A172 (cell line): ENCODE data around the gene CETP. TPM values are rescaled to one million over a fixed set of nuclear protein-coding genes. Genes with fewer than 3 reads are reported as not detected.
A peak's percentile ranks its signal among the peaks of the same experiment; 100 is the strongest.
"Not testable (repeated sequence)": the region's sequence is repeated elsewhere in the genome, so short reads cannot be mapped to it uniquely, and the experiment has no call there.

Experiments
- DNase-seq: peaks from one replicate; pipeline ENCODE4 v3.0.0-alpha.2; 2015; ENCODE audit warnings: low spot score
- total RNA-seq: library from RNA; depleted of rRNA; stranded (reverse); fragments of >200 nt; shearing (Covaris generic); gene quantifications from 2 replicates; pipeline ENCODE4 v1.2.3, GENCODE V29; 2014

The CETP gene
- total RNA-seq, 1 experiment from 2014 or later: not detected

DNA sequence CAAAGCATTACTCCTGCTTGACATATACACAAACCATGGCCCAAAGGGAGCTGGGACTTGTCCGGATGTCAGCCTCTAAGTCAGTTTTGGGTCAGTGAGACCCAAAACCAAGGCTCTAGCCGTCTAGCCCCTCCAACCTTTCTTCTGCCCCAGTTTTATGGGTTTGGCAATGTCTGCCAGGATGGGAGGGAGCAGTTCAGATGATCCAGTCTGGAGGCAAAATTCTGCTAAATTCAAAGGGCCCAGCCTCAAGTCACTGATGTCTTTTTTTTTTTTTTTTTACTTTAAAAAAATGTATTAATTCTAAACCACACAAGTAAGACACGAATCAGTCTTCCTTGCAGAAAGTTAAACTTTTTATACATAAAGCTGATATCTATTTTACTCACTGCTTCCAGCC is 36.2 kb downstream of the CETP start:
- no peak for DNase-seq

DNA sequence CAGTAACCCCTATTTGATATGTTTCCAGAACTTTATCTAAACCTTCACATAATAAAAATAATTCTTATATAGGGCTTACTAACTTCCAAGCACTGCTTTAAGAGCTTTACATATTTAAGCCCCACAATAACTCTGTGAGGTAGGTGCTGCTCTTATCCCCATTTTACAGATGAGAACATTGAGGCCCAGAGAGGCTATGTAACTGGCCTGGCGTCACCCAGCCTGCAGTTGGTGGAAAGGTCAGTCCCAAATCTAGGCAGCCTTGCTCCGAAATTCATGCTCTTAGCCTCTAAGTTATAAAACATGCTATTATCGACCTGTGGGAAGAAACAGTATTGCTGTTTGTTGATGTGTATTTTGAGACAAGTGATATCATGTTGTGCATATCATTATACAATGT is 36.6 kb downstream of the CETP start:
- DNase-seq: no peak

DNA sequence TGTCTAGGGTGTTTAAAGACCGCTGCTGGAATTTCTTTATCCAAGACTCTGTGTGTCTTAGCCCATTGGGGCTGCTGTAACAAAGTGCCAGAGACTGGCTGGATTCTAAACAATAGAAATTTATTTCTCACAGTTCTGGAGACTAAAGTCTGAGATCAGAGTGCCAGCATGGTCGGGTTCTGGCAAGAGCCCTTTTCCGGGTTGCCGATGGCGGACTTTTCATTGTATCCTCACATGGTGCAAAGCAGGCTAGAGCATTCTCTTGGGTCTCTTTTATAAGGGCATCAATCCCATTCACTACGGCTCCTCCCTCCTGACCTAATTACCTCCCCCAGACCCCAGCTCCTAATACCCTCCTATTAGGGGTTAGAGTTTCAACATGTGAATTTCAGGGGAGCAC is 37.1 kb downstream of the CETP start:
- DNase-seq: no peak

DNA sequence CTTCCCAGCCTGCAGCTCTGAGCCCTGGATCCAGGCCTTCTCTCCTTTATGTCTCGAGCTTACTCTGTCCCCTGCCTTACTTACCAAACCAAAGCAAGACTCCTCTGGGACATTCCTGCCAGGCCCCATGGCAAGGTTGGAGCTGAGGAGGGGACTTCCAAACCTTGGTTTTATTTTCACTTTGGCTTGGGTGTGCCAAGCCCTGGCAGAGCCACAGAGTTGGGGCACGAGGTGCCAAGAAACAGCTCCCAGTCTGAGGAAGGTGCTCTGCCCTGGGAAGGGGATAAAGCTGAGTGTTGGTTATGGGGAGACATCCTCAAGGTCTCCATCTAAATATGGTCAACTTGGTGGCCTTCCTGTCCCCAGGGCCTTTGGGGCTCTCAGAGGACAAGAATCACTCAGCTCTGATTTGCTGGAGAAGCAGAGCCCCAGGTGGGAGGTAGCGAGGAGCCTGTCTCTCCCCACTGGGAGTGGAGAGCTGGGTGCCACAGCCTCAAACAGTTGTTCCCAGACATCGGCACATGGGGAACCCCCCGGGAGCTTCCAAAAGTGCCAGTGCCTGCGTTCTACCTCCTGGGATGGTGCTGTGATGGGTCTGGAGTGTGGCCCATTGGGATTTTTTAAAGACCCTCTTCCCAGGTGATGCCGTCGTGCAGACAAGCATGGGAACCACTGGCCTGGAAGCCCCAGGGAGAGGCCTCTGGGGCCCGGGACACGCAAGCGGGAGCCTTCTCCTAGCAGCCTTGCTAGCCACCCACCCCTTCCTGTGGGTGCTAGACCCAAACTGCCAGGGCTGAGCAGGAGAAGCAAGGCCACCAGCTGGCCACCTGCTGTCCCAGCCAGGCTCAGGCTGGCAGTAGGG is 37.9 kb downstream of the CETP start:
- DNase-seq: peak; percentile 20

DNA sequence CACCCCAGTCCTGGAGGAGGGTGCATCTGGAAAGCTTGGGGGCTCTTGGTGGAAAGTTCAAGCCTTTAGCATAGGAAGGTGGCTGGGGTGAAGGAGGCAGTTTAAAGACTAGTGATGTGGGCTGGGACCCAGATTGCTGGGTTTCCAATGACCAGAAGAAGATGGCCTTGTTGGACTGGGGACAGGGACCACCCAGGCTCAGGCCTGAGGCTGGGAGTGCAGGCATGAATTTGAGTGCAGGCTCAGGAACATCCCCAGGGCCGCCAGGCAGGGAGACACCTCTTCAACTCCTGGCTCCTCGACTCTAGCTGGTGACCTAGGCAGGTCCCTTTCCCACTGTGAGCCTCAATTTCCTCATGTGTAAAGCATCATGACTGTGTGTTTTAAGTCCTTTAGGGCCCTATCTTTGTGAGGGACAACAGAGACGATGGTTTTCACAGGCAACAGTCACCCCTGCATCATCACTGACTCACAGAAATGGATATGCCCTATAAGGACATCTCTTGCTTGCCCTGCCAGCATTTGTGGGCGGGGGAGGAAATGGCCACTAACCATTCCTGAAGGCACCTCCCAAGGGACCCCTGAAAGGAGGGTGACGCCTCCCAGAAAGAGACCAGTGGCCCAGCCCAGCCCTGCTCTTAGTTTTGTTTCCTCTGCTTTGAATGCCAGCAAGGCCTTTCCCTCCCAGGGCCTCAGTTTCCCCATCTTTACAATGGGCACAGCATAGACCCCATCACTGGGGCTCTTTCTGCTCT is 38.7 kb downstream of the CETP start:
- DNase-seq: peak; percentile 99

DNA sequence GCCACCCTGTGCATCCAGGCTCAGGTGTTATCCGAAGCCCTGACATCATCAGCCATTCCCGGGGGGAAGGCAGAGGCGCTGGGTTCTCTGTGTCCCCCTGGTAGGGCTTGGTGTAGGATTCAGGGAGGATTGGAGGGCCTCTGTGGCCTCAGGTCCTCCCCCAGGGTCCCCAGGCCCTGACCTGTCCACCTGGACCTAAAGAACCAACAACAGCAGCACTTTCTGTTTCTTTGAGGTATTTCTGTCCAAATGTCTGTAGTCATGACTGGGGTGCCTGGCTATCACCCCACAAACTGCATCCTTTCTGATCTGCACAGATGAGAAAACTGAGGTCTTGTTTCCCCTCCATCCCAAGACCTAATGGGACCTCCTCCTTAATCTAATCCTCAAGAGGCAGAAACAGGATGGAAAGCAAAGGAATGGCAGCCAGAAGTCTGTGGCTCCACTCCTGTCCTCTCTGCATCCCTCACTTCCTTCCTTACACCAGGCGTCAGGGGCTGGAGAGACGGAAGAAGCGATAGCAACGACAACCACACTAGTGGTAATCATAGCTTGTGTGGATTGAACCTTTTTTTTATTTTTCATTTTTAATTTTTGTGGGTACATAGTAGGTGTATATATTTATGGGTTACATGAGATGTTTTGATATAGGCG is 39.4 kb downstream of the CETP start:
- DNase-seq: no peak

DNA sequence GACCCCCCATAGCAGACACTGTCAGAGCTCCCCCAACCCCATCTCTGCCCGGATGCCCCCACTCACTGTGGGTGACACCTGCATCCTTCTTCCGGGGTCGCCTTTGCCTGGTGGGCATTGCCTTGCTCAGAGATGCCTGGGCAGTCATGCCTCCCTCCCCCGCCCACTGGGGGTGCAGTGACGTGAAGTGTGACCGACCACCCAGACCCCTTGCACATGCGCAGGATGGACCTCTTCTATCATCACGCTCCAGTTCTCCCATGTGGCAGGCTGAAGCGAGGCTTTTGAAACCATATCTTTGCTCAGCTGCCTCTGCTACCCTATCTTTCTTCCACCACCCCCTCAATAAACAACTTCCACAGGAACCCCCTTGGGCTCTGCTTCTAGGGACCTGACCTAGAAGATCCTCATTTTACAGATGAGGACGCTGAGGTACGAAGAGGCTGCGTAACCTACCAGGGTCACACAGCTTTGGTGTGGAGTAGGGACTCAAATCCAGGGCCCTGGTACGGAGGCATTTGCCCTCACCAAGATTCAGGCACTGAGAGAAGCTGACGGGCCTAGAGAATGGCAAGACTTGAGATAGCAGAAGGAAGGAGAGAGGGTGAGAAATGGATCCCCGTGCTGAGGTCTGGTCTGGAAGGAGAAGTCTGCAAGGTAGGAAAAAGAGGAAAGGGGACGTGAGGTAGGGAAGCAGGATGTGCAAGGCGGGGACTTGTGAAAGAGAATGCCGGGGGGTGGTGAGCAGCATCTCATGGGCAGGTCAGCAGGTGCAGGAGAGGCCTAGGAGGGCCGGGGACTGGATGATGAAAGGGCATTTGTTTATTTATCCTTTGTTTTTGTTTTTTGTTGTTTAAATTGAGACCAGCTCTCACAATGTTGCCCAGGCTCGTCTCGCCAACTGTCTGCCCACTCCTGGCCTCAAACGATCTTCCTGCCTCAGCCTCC is 42.0 kb downstream of the CETP start:
- DNase-seq: no peak

DNA sequence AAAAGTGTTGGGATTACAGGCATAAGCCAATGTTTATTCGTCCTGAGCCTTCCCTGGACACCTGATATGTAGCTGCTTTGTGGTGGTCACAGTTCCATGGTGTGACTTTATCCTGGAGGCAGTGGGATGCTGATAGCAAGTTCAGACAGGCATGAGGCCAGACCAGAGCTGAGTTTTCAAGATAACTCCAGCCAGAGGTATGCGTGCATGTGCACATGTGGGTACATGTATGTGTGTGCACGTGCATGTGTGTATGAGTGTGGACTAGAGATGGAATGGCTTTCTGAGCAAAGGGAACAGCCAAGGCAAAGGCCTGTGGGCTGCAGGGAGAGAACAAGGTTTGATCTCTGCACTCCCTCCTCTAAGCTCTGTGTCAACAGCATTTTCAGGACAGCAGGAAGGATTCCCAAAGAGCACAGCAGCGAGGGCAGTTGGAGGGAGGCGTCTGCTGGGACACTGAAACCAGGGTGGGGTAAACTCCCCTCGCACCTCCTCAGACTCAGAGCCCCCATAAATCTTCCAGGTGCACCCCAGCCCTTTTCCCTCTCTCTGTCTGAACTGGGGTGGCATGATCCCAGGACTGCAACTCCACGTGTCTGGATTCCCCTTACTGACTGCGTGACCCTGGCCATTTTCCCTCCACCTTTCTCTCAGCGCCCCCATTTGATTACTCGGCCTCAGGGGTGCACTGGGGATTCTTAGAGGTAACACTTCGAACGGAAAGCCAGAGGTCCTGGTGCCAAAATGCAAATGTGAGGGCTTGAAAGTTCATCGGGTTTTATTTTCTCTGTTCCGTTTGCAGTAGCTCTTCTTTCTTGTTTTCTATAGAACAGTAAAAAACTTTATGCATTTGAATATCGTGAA is 42.9 kb downstream of the CETP start:
- no peak for DNase-seq

DNA sequence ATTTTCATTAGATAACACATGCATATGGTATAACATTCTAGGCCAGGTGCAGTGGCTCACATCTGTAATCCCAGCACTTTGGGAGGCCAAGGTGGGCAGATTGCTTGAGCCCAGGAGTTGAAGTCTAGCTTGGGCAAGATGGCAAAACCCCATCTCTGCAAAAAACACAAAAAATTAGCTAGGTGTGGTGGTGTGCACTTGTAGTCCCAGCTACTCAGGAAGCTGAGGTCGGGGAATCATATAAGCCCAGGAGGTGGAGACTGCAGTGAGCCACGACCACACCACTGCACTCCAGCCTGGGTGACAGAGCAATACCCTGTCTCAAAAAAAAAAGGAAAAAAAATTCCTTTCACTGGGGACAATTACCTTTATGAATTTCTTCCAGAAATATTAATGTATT is 43.8 kb downstream of the CETP start:
- not testable (repeated sequence) for DNase-seq

DNA sequence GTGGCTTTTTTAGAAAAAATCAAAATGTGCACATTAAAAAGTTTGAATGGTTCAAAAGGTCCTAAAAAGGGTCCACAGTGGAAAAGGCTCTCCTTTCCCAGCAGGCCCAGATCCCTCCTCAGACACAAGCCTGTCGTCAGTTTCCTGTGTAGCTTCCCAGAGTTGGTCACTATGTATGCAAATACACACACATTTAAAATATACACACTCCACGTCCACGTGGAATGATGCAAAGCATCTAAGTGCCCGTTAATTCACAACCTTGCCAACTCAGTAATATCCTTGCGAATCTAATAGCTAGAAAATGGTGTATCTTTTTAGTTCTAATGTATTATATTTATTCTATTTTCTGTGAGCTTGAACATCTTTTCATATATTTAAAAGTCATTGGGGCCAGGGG is 45.3 kb downstream of the CETP start:
- no peak for DNase-seq

DNA sequence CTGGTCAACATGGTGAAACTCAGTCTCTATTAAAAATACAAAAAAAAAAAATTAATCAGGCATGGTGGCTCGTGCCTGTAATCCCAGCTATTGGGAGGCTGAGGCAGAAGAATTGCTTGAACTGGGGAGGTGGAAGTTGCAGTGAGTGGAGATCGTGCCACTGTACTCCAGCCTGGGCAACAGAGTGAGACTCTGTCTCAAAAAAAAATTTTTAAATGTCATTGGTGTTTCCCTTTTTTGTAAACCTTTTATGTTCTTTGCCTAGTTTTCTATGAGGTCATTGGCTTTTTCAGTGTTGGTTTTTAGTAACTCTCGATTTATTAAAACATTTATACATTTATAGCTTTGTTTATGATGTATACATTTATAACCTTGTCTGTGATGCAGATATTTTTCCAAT is 45.8 kb downstream of the CETP start:
- no peak for DNase-seq

DNA sequence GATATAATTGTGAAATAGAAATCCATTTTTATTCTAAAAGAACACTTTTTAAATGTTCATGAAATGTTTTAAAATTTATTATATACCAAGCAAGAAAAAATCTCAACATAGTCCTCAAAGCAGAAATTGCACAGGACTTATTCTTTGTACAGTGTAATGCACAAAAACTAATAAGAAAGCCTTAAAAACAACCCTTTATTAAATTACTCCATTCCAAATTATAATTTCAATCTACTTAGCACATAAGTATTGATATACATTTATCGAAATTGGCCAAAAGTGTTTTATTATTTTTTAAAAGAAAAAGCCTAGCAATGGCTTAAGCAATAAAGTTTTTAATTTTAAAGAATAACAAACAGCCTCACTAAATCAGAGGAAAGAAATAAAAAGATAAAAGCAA is 46.7 kb downstream of the CETP start:
- DNase-seq: no peak

DNA sequence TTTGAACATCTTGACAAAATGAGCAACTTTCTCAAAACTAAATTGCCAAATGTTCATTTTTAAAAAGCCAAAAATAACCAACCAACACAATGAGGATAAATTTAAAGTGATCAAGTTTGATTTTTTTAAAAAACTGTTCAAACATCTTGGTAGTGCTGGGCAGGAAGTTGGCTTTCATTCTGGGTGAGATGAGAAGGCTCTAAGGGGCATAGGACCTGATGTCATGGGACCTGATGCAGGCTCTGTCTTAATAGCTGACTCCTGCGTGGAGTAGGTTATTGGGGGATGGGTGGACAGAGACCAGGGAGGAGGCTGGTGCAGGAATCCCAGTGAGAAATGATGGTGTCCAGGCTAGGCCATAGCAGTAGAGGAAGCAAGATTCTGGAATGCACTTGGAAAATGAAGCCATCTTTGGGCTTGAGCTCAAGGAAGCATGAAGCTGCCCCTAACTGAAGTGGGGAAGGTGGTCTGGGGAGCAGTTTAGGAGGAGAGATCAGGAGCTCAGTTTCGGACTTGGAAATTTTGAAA is 48.0 kb downstream of the CETP start:
- DNase-seq: no peak

DNA sequence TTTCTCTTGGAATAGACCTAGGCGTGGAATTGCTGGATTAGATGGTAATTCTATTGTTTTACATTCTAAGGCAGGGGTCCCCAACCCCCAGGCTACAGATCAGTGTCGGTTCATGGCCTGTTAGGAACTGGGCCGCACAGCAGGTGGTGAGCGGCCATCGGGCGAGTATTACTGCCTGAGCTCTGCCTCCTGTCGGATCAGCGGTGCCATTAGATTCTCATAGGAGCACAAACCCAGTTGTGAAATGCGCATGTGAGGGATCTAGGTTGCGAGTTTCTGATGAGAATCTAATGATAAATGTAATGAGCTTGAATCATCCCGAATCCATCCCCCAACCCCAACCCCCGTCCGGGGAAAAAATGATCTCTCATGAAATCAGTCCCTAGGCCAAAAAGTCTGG is 50.6 kb downstream of the CETP start:
- no peak for DNase-seq

DNA sequence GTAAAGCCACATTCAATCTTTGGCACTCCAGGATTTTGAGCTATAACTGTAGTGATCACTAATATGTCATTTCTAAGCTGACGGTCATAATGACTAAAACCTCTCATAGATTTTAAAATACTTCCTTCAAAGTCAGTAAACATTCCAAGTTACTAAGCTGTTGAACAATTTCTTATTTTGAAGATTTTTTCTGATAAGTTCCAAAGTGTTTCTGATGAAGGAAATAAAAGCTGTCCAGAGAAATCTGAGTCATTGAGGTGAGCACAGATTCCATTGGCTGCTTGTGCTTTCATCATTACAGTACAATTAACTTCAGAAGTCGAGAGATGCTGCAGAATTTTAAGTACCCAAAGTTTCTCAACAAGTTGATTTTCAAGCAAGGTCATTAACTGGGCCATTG is 51.5 kb downstream of the CETP start:
- peak; percentile 59 for DNase-seq

DNA sequence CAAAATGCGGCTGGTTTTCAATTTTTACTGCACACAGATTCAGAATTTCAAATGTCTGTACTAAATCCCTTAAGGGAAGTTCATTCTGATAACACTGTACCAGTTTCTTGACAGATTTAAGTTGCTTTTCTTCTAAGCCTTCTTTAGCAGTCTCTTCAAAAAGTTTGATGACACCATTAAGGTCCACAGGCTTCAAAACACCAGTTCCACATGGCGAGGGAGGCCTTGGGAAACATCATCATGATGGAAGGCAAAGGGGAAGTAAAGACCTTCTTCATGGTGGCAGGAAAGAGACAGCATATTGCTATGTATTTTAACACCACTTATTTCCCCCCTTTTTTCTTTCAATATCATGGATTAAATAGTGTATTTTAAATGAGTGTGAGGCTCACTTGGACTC is 52.2 kb downstream of the CETP start:
- DNase-seq: no peak

DNA sequence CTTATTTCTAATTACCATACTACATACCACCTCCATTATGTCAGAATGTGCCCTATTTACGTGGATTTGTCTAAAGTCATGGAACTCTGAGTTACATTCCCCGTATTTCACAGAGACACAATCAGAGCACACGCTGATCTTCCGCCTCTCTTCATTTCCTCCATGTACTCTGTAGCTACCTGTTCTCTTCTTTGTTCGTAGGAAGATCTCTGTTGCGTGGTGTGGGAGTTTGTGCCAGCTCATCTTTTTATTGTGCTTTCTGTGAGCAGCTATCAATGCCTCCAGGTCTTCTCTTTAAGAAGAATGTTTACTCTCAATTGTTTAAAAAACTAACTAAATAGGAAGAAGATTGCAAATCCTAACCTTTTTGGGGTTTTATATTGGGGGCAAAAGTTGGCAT is 54.6 kb downstream of the CETP start:
- no peak for DNase-seq

DNA sequence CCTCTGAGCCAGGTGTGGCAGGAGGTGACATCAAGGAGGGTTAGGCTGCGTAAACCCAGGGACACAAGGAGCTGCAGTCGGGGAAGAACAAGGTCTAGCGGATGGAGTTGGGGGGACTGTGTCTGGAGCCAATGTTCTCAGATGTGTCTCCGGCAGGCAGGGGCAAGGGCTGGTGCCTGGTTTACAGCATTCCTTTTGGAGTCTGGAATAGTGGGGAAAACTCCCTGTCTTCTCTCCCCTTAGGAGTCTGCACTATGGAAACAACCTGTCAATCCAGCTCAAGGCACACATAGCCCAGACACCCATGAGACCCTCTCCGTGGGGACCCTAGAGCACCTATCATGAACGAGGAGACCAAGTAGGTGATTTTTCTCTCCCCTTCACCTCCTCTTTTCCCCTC is 55.1 kb downstream of the CETP start:
- no peak for DNase-seq

DNA sequence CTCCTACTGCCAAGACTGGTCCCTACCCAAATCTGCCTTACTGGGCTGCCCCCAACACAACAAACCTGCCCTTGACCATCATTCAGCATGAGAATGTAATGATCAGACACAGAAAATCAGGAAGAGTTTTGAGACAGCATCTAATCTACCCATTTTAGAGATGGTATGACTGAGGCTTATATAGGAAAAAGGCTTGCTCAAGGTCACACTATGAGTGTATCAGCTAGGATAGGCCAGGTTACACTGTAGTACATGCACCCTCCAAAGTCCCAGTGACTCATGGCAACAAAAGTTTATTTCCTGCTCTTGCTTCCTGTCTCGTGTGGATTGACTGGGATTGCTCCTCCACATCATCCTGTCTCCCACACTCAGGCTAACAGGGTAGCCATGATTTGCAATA is 55.5 kb downstream of the CETP start:
- DNase-seq: peak; percentile 18

DNA sequence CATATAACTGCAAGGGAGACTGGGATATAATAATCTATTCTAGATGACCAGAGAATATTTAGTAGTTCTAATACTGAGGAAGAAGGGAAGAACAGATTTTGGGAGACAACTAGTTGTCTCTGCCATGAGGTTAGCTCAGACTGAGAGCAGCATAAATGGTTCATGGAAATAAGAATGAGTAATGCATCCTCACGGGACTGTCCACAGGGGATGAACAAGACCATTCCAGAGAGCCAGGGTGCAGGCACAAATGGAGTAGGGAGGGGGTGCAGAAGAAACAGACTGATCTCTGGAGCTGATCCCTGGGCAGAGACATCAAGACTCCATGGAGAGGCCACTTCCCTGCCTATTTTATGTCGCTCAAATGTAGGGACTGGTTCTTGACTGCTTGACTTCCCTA is 58.0 kb downstream of the CETP start:
- no peak for DNase-seq
